SK-N-MC (cell line): ENCODE measurements around the gene SEC23IP.

ENCODE experiments used
- EZH2 ChIP-seq: fragments of 200-600 bp; sonication (generic); IDR thresholded peaks from one replicate; pipeline ENCODE4 v1.6.1; 2017; ENCODE audit warnings: antibody characterized with exemption
- FOXP2 ChIP-seq: optimal IDR thresholded peaks from 2 replicates; pipeline ENCODE3; 2011; ENCODE audit warnings: mild to moderate bottlenecking, moderate library complexity; ENCODE audit not compliant: insufficient read depth; ENCODE audit errors: extremely low read length, control extremely low read depth
- POLR2AphosphoS5 ChIP-seq: IDR thresholded peaks from 2 replicates; pipeline ENCODE4 v1.6.1; 2012; ENCODE audit warnings: mild to moderate bottlenecking, low read depth, low read length, borderline replicate concordance

- no peak for TF ChIP-seq EZH2
- TF ChIP-seq POLR2AphosphoS5, result no peak
- no peak for TF ChIP-seq FOXP2
Observed at GRCh38 chr10:119919271-119919670, 26.7 kb downstream of the SEC23IP start.
